GM12872 (cell line): ENCODE data around the gene PRRT1.

Source experiments
- TF ChIP-seq, protein P1 (sequence below): IDR thresholded peaks from 3 replicates; pipeline ENCODE4 v1.5.1; 2011; ENCODE audit warnings: low read depth, mild to moderate bottlenecking, low read length, moderate library complexity; ENCODE audit not compliant: insufficient read depth

Gene PRRT1

DNA sequence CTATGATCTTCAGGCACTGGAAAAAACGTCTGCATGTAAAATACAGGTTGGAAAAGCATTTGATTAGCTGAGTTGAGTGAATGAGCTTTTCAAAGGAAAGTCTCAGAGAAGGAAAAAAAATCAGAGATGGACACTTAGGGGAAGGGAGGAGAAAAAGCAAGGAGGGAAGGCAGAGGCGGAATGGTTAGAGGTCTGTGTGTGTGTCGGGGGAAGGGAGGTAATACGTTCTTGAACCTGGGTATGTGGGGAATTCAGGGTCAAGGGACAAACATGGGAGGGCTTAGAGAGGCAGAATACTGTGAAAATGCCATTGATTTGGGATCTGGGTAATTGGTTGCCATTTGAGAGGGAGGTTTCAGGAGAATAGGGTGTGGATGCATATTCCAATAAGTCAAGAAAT is 5.1 kb downstream of the PRRT1 start:
- TF ChIP-seq, protein P1, sequence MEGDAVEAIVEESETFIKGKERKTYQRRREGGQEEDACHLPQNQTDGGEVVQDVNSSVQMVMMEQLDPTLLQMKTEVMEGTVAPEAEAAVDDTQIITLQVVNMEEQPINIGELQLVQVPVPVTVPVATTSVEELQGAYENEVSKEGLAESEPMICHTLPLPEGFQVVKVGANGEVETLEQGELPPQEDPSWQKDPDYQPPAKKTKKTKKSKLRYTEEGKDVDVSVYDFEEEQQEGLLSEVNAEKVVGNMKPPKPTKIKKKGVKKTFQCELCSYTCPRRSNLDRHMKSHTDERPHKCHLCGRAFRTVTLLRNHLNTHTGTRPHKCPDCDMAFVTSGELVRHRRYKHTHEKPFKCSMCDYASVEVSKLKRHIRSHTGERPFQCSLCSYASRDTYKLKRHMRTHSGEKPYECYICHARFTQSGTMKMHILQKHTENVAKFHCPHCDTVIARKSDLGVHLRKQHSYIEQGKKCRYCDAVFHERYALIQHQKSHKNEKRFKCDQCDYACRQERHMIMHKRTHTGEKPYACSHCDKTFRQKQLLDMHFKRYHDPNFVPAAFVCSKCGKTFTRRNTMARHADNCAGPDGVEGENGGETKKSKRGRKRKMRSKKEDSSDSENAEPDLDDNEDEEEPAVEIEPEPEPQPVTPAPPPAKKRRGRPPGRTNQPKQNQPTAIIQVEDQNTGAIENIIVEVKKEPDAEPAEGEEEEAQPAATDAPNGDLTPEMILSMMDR = no peak

DNA sequence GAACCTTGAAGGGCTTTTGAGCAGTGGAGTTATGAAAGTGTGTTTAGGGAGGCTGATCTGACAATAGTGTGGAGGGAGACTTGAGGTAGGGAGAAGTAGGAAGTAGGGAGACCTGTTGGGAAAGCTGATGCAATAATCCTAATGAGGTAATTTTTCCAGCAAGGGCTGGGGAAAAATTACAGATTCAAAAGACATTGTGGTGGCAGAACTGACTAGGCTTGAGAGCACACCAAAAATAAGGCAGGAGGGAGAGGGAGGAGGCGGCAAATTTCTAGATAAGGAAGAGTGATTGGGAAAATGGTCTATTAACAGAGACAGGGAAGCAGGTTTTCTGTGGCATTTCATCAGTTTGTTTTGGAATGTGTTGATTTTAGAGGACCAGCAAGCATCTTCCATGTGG is 5.5 kb downstream of the PRRT1 start:
- TF ChIP-seq, protein P1 = no peak

DNA sequence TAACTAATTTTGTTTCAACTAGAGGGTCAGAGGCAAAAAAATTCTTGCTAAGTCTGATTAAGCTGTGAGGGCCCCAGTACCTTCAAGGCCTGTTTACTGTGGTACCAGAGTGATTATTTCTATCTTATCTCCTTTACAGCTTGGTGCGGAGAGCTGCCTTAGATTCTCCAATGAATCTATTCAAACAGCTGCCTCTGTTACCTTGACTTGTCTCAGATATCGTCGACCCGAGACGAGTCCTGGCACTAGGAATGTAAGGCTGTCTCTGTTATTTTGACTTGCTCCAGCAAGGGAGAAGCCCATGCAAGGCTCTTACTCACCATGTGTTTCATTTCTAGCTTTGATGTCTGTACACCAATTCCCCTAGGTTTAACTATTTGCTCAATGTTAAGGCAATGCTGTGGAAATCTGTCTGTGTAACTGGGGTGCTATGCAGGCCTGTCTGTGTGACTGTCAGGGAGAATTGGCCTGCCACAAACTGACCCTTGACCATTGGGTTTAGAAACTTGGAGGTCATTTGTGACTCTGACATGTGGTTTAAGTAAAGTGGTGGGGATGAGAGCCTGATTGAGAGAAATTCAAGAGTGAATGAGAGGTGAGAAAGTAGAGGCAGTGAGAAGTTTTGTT is 11.2 kb downstream of the PRRT1 start:
- TF ChIP-seq, protein P1 = no peak

DNA sequence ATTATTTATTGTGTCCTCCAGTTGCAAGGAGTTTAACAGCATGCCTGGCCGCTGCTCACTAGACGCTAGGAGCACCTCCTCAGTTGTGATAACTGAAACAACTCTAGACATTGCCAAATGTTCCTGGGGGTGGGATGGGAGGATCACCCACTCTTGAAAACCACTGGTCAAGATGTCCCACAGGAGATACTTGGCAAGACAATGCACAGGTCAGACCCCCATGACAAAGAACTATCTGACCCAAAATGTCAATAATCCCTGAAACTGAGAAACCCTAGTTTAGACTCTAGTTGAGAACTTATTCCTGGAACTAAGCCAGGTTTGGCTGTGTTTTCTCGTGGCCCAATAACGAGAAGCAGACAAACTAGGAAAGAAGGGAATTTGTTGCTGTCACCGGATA is 12.1 kb downstream of the PRRT1 start:
- TF ChIP-seq, protein P1 = no peak

DNA sequence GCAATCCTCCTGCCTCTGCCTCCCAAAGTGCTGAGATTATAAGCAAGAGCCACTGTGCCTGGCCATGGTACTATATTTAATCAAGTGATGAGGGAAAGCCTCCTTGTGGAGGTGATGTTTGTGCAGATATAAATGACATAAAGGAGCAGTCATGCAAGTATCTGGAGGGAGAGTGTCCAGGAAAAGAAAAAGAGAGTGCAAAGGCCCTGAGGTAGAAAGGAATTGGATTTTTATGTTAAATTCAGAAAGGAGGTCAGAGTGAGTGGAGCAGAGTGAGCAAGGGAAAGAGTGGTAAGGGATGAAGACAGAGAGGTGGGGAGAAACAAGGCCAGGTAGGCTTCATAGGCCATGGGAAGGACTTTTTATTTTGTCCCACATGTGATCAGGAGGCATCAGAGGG is 14.3 kb downstream of the PRRT1 start:
- TF ChIP-seq, protein P1 = no peak

DNA sequence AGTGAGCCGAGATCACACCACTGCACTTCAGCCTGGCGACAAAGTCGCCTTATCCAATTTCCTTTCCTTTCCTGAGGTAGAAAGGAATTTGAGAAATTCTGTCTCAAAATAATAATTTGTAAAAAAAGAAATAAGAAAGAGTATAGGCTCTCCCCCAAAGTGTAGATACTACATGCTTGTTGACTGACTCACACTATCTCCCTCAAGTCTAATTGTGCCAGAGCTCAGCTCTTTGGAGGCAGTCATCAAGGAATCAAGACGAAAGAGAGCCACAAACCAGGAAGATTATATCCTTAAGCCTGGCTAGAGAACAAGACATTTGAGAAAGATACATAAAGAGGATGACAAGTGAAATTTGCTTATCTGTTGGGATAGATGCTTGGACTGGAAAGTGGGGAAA is 18.0 kb downstream of the PRRT1 start:
- TF ChIP-seq, protein P1 = no peak

DNA sequence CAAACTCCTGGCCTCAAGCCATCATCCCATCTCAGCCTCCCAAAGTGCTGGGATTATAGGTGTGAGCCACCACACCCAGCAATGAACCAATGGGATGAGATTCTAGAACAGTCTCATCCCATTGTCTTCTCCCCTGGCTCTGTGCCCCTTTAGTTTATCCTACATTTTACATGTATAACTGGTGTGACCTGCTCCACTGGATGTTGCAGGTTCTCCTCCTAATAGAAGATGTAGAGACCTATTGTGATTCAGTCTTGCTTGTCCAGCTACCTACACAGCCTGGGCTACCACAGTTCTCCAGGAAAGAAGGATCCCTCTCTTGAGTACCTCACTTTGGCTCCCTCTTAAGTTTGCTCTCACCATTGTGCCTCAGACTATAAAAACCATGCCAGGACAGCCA is 19.6 kb downstream of the PRRT1 start:
- TF ChIP-seq, protein P1 = no peak
